Hepatocyte (in vitro differentiated cells): ENCODE measurements around the gene ARL6IP1.

ENCODE experiments used
- CTCF ChIP-seq: fragments of 200-600 bp; sonication (generic); IDR thresholded peaks from 2 replicates; pipeline ENCODE4 v1.5.1; 2016; ENCODE audit warnings: antibody characterized with exemption, mild to moderate bottlenecking; ENCODE audit not compliant: poor library complexity
- EZH2 ChIP-seq: fragments of 200-600 bp; sonication (generic); IDR thresholded peaks from 2 replicates; pipeline ENCODE4 v1.6.1; 2016; ENCODE audit warnings: antibody characterized with exemption, mild to moderate bottlenecking, borderline replicate concordance

- TF ChIP-seq EZH2 (no peak), CTCF (no peak)
These were observed 5.0 kb downstream of the ARL6IP1 start for GRCh38 chr16:18796377-18796776.
